Measurements from ENCODE around the gene BTF3L4. TPM values are rescaled to one million over a fixed set of nuclear protein-coding genes. Genes with fewer than 3 reads are reported as not detected.
"Not testable (repeated sequence)": the region's sequence is repeated elsewhere in the genome, so short reads cannot be mapped to it uniquely, and the experiment has no call there.

Gene BTF3L4
- total and polyA plus RNA-seq, 7 donors: 34.2 to 70.1 (median 57.6) TPM

- intact Hi-C loops (cut with DNase I): no loop called here
These were observed 23.9 kb downstream of the BTF3L4 start for GRCh38 chr1:52080014-52080415.

GRCh38 chr1:52087892-52088291 lies 31.8 kb downstream of the BTF3L4 start:
- not testable (repeated sequence) for H3K27ac ChIP-seq, H3K4me3 ChIP-seq
- peaks cover 0 to 72% of the 10 kb centered on the region in 2 donors for H3K36me3 ChIP-seq (ENCODE audit: insufficient read depth in 1 of 2, low read depth in 1 of 2)

More at GRCh38 chr1:52080014-52080415, 23.9 kb downstream of the BTF3L4 start:
- WGBS, 3 donors: 82 to 91% (median 90%) methylated on average over 3 of the region's 3 CpGs
- DNase-seq (no peak), ATAC-seq (no peak)
- TF ChIP-seq CTCF (IDR thresholded peaks at IDR 0.05): no peak
- Histone ChIP-seq H3K27ac (no peak overlapping the region), H3K36me3 (ENCODE audit: insufficient read depth in 1 of 2, low read depth in 1 of 2) (peaks cover 3 to 47% of the 10 kb centered on the region in 2 donors), H3K4me3 (no peak overlapping the region), H3K9me3 (no peaks in the 10 kb centered on the region), H3K4me1 (peaks cover 8% of the 10 kb centered on the region), H3K27me3 (ENCODE audit: insufficient read depth in 3 of 3, low read length in 2 of 3) (no peaks in the 10 kb centered on the region)

GRCh38 chr1:52094300-52094699 lies 38.2 kb downstream of the BTF3L4 start:
- H3K4me3 ChIP-seq; intact Hi-C loops (cut with DNase I); H3K27me3 ChIP-seq (ENCODE audit: insufficient read depth in 3 of 3, low read length in 2 of 3); DNase-seq; H3K9me3 ChIP-seq; H3K4me1 ChIP-seq; H3K27ac ChIP-seq: not testable (repeated sequence)
- ATAC-seq: peak in 1 of 4 donors; percentile 19
- peaks cover 0 to 27% of the 10 kb centered on the region in 2 donors for H3K36me3 ChIP-seq (ENCODE audit: insufficient read depth in 1 of 2, low read depth in 1 of 2)
- 90 to 93% (median 92%) methylated on average over 7 of the region's 7 CpGs for WGBS, 3 donors

More at GRCh38 chr1:52087892-52088291, 31.8 kb downstream of the BTF3L4 start:
- H3K4me1 ChIP-seq; intact Hi-C loops (cut with DNase I); DNase-seq; ATAC-seq; H3K27me3 ChIP-seq (ENCODE audit: insufficient read depth in 3 of 3, low read length in 2 of 3); H3K9me3 ChIP-seq: not testable (repeated sequence)

- TF ChIP-seq CTCF (IDR thresholded peaks at IDR 0.05): no peak
- Histone ChIP-seq H3K4me1 (no peaks in the 10 kb centered on the region), H3K27me3 (ENCODE audit: insufficient read depth in 3 of 3, low read length in 2 of 3) (no peaks in the 10 kb centered on the region), H3K9me3 (no peaks in the 10 kb centered on the region), H3K36me3 (ENCODE audit: insufficient read depth in 1 of 2, low read depth in 1 of 2) (peaks cover 0 to 8% of the 10 kb centered on the region in 2 donors), H3K4me3 (no peak overlapping the region), H3K27ac (no peak overlapping the region)
- 71 to 79% (median 72%) methylated on average over 8 of the region's 8 CpGs for WGBS, 3 donors
- no peak for ATAC-seq
- no peak for DNase-seq
- intact Hi-C loops (cut with DNase I): no loop called here
These were observed 40.1 kb downstream of the BTF3L4 start for GRCh38 chr1:52096216-52096615.

- no peak for ATAC-seq
- intact Hi-C loops (cut with DNase I): no loop called here
These were observed 42.2 kb downstream of the BTF3L4 start for GRCh38 chr1:52098139-52098871.

More at GRCh38 chr1:52098139-52098871, 42.2 kb downstream of the BTF3L4 start:
- TF ChIP-seq CTCF (IDR thresholded peaks at IDR 0.05): no peak
- Histone ChIP-seq H3K27me3 (ENCODE audit: insufficient read depth in 3 of 3, low read length in 2 of 3) (no peaks in the 10 kb centered on the region), H3K4me1 (no peaks in the 10 kb centered on the region), H3K9me3 (no peaks in the 10 kb centered on the region), H3K4me3 (no peak overlapping the region), H3K27ac (no peak overlapping the region), H3K36me3 (ENCODE audit: insufficient read depth in 1 of 2, low read depth in 1 of 2) (no peaks in the 10 kb centered on the region)
- 55 to 59% (median 57%) methylated on average over 8 of the region's 8 CpGs for WGBS, 3 donors
- no peak for DNase-seq

All from psoas muscle (tissue), 8 donors.